ENCODE data around the gene NUFIP1. TPM values are rescaled to one million over a fixed set of nuclear protein-coding genes. Genes with fewer than 3 reads are reported as not detected.

Gene NUFIP1
- polyA plus RNA-seq, 1 donor (not counting 4 experiments of a cell fraction or from before 2014, with no cell fraction given): 3.3 TPM

DNA sequence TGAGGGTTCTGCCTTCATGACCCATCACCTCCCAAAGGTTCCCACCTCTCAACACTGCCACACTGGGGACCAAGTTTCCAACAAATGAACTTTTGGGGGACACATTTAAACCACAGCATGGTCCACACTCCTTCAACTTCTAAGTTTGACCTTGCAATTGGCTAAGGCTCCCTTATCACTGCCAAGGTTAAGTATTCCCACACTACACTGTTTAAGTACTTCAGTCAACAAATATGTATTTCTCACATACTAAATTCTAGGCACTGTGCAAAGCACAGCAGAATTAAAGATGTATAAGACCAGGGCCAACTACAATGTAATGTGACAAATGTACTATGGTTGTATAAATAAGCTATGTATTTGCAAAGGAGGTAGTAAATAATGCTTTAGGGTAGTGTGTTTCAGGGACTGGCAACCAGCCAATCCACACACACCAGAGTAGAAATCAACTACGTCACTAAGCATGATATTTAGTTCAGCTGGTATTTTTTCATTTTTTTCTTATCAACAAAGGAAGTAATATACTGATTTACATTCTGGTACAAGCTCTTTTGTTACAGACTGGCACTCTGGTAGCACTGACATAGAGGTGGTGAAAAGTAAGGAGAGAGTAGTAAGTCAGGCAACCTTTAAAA is 12.2 kb downstream of the NUFIP1 start:
- H3K27me3 ChIP-seq (ENCODE audit: control insufficient read depth, extremely low read depth, insufficient read depth, low read length): no peaks in the 10 kb centered on the region

DNA sequence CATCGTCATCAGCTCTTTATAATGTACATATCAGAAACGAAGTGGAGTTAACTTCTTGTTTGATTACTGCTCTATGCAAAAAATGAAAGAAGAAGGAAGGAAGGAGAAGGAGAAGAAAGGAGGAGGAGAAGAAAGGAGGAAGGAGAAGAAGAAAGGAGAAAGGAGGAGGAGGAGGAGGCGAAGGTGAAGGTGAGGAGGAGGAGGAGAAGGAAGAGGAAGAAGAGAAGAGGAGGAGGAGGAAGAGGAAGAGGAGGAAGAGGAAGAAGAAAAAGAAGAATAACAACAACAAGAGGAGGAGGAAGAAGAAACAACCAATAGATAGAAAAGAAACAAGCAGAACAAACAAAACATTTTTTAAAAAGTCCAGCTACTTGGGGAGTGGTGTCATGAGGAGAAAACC is 13.1 kb downstream of the NUFIP1 start:
- Histone ChIP-seq H3K9ac (ENCODE audit: control insufficient read depth, extremely low read depth, insufficient read depth, low read length) (no peak overlapping the region), H3K9me1 (ENCODE audit: control insufficient read depth, extremely low read depth, insufficient read depth, low read length) (no peaks in the 10 kb centered on the region), H3K4me2 (ENCODE audit: control insufficient read depth, extremely low read depth, insufficient read depth, low read depth, low read length) (no peak overlapping the region), H3K9me3 (ENCODE audit: control insufficient read depth, low read depth, low read length) (no peaks in the 10 kb centered on the region), H3K4me3 (ENCODE audit: control insufficient read depth in 2 of 3, extremely low read depth in 1 of 3, insufficient read depth in 2 of 3, low read depth in 1 of 3, low read length in 3 of 3) (no peak overlapping the region), H3K27me3 (ENCODE audit: control insufficient read depth, extremely low read depth, insufficient read depth, low read length) (no peaks in the 10 kb centered on the region), H3K79me2 (ENCODE audit: control insufficient read depth, insufficient read depth, low read length) (peaks cover 4% of the 10 kb centered on the region), H4K20me1 (ENCODE audit: control insufficient read depth, extremely low read depth, insufficient read depth, low read length) (no peaks in the 10 kb centered on the region), H3K4me1 (ENCODE audit: control insufficient read depth, extremely low read depth, insufficient read depth, low read length) (no peaks in the 10 kb centered on the region), H3K27ac (ENCODE audit: control insufficient read depth, insufficient read depth, low read length) (no peak overlapping the region), H2AFZ (ENCODE audit: control insufficient read depth, low read length) (no peak overlapping the region), H3K36me3 (ENCODE audit: control insufficient read depth in 2 of 2, extremely low read depth in 1 of 2, insufficient read depth in 2 of 2, low read length in 2 of 2) (peaks cover 11 to 24% of the 10 kb centered on the region in 2 experiments)
- dilution Hi-C loops (cut with MboI; ENCODE audit: extremely low pct_ligation_motif_present, low sequenced_read_pairs): no loop called here
- no peak for TF ChIP-seq EZH2 (IDR thresholded peaks at IDR 0.05; ENCODE audit: low read length)
- TF ChIP-seq, protein P1, sequence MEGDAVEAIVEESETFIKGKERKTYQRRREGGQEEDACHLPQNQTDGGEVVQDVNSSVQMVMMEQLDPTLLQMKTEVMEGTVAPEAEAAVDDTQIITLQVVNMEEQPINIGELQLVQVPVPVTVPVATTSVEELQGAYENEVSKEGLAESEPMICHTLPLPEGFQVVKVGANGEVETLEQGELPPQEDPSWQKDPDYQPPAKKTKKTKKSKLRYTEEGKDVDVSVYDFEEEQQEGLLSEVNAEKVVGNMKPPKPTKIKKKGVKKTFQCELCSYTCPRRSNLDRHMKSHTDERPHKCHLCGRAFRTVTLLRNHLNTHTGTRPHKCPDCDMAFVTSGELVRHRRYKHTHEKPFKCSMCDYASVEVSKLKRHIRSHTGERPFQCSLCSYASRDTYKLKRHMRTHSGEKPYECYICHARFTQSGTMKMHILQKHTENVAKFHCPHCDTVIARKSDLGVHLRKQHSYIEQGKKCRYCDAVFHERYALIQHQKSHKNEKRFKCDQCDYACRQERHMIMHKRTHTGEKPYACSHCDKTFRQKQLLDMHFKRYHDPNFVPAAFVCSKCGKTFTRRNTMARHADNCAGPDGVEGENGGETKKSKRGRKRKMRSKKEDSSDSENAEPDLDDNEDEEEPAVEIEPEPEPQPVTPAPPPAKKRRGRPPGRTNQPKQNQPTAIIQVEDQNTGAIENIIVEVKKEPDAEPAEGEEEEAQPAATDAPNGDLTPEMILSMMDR (optimal IDR thresholded peaks at IDR 0.05 in 1 of 3, IDR thresholded peaks at IDR 0.05 in 1 of 3, conservative IDR thresholded peaks at IDR 0.05 in 1 of 3; ENCODE audit: extremely low read depth in 1 of 3, insufficient read depth in 2 of 3, low read length in 3 of 3): no peak
- no peak for DNase-seq (ENCODE audit: low read depth, low spot score)
- no peak for FAIRE-seq

More for the DNA sequence above, 12.2 kb downstream of the NUFIP1 start:
- Histone ChIP-seq H3K79me2 (ENCODE audit: control insufficient read depth, insufficient read depth, low read length) (peaks cover 2% of the 10 kb centered on the region), H3K36me3 (ENCODE audit: control insufficient read depth in 2 of 2, extremely low read depth in 1 of 2, insufficient read depth in 2 of 2, low read length in 2 of 2) (peaks cover 8 to 19% of the 10 kb centered on the region in 2 experiments), H3K9me1 (ENCODE audit: control insufficient read depth, extremely low read depth, insufficient read depth, low read length) (no peaks in the 10 kb centered on the region), H3K9me3 (ENCODE audit: control insufficient read depth, low read depth, low read length) (no peaks in the 10 kb centered on the region), H2AFZ (ENCODE audit: control insufficient read depth, low read length) (no peak overlapping the region), H4K20me1 (ENCODE audit: control insufficient read depth, extremely low read depth, insufficient read depth, low read length) (no peaks in the 10 kb centered on the region), H3K4me2 (ENCODE audit: control insufficient read depth, extremely low read depth, insufficient read depth, low read depth, low read length) (no peak overlapping the region), H3K9ac (ENCODE audit: control insufficient read depth, extremely low read depth, insufficient read depth, low read length) (no peak overlapping the region), H3K4me3 (ENCODE audit: control insufficient read depth in 2 of 3, extremely low read depth in 1 of 3, insufficient read depth in 2 of 3, low read depth in 1 of 3, low read length in 3 of 3) (no peak overlapping the region), H3K4me1 (ENCODE audit: control insufficient read depth, extremely low read depth, insufficient read depth, low read length) (no peaks in the 10 kb centered on the region), H3K27ac (ENCODE audit: control insufficient read depth, insufficient read depth, low read length) (no peak overlapping the region)
- FAIRE-seq: no peak
- TF ChIP-seq EZH2 (IDR thresholded peaks at IDR 0.05; ENCODE audit: low read length): no peak
- TF ChIP-seq, protein P1 (optimal IDR thresholded peaks at IDR 0.05 in 1 of 3, IDR thresholded peaks at IDR 0.05 in 1 of 3, conservative IDR thresholded peaks at IDR 0.05 in 1 of 3; ENCODE audit: extremely low read depth in 1 of 3, insufficient read depth in 2 of 3, low read length in 3 of 3): no peak
- dilution Hi-C loops (cut with MboI; ENCODE audit: extremely low pct_ligation_motif_present, low sequenced_read_pairs): no loop called here
- no peak for DNase-seq (ENCODE audit: low read depth, low spot score)
